HAP-1 (cell line): ENCODE data around the gene TBX4.
"Not testable (repeated sequence)": the region's sequence is repeated elsewhere in the genome, so short reads cannot be mapped to it uniquely, and the experiment has no call there.

Experiments used
- DNase-seq, 2 experiments: peaks; one replicate each; pipeline ENCODE4 v3.0.0-alpha.2; 2016 to 2020; ENCODE audit warnings: low spot score in 2 of 2
- H3K27me3 ChIP-seq: fragments of 250-450 bp; sonication (Bioruptor Pico); 2 replicates; pipeline ENCODE4 v1.5.1; 2020; ENCODE audit warnings: low read depth, mild to moderate bottlenecking, moderate library complexity
- H3K36me3 ChIP-seq: fragments of 250-450 bp; sonication (Bioruptor Pico); replicated peaks from 2 replicates; pipeline ENCODE4 v1.5.1; 2020; ENCODE audit warnings: mild to moderate bottlenecking
- H3K4me1 ChIP-seq: fragments of 250-450 bp; sonication (Bioruptor Pico); 2 replicates; pipeline ENCODE4 v1.5.1; 2020; ENCODE audit warnings: mild to moderate bottlenecking
- H3K4me3 ChIP-seq: fragments of 250-450 bp; sonication (Bioruptor Pico); 2 replicates; pipeline ENCODE4 v1.5.1; 2020; ENCODE audit warnings: mild to moderate bottlenecking, moderate library complexity
- H3K9me3 ChIP-seq: fragments of 250-450 bp; sonication (Bioruptor Pico); 2 replicates; pipeline ENCODE4 v1.5.1; 2020; ENCODE audit warnings: mild to moderate bottlenecking, moderate library complexity
- in situ Hi-C: fragments of 300-500 bp; cut with MboI; formaldehyde crosslinking; loops from 3 replicates; pipeline ENCODE4 v1.14.3; 2020; ENCODE audit warnings: low sequenced_read_pairs, inconsistent platforms, mixed read lengths

Gene TBX4

GRCh38 chr17:61496957-61497653 lies 44.9 kb downstream of the TBX4 start:
- in situ Hi-C loops, result no loop called here
- Histone ChIP-seq H3K4me1 (peaks cover 14% of the 10 kb centered on the region), H3K36me3 (no peaks in the 10 kb centered on the region), H3K9me3 (no peaks in the 10 kb centered on the region), H3K27me3 (no peaks in the 10 kb centered on the region), H3K4me3 (no peak overlapping the region)
- no peak for DNase-seq

- Histone ChIP-seq H3K27me3 (no peaks in the 10 kb centered on the region), H3K4me3 (no peak overlapping the region), H3K4me1 (peaks cover 22% of the 10 kb centered on the region), H3K9me3 (no peaks in the 10 kb centered on the region), H3K36me3 (no peaks in the 10 kb centered on the region)
- in situ Hi-C loops, result no loop called here
- DNase-seq, result no peak
Measured at GRCh38 chr17:61498042-61498994, 46.1 kb downstream of the TBX4 start.

- Histone ChIP-seq H3K36me3 (no peaks in the 10 kb centered on the region), H3K9me3 (no peaks in the 10 kb centered on the region), H3K4me1 (peaks cover 22% of the 10 kb centered on the region), H3K4me3 (no peak overlapping the region), H3K27me3 (no peaks in the 10 kb centered on the region)
- in situ Hi-C loops, result no loop called here
- no peak for DNase-seq
Measured at GRCh38 chr17:61499632-61500031, 47.4 kb downstream of the TBX4 start.

GRCh38 chr17:61500287-61500686 lies 48.1 kb downstream of the TBX4 start:
- Histone ChIP-seq H3K36me3 (no peaks in the 10 kb centered on the region), H3K4me3 (no peak overlapping the region), H3K27me3 (no peaks in the 10 kb centered on the region), H3K4me1 (peaks cover 22% of the 10 kb centered on the region), H3K9me3 (no peaks in the 10 kb centered on the region)
- DNase-seq, result no peak
- in situ Hi-C loops, result no loop called here

- in situ Hi-C loops, result no loop called here
- Histone ChIP-seq H3K4me3 (no peak overlapping the region), H3K4me1 (peaks cover 10% of the 10 kb centered on the region), H3K27me3 (no peaks in the 10 kb centered on the region), H3K36me3 (no peaks in the 10 kb centered on the region), H3K9me3 (no peaks in the 10 kb centered on the region)
- DNase-seq, result no peak
Measured at GRCh38 chr17:61502292-61502691, 50.1 kb downstream of the TBX4 start.

- H3K27me3 ChIP-seq, result no peaks in the 10 kb centered on the region
- in situ Hi-C loops, result no loop called here
- no peaks in the 10 kb centered on the region for H3K36me3 ChIP-seq
- peaks cover 10% of the 10 kb centered on the region for H3K4me1 ChIP-seq
- no peaks in the 10 kb centered on the region for H3K9me3 ChIP-seq
- no peak for DNase-seq
- no peak overlapping the region for H3K4me3 ChIP-seq
Measured at GRCh38 chr17:61503961-61504360, 51.7 kb downstream of the TBX4 start.

GRCh38 chr17:61504697-61505096 lies 52.5 kb downstream of the TBX4 start:
- H3K27me3 ChIP-seq, result no peaks in the 10 kb centered on the region
- DNase-seq, result no peak
- in situ Hi-C loops, result no loop called here
- no peaks in the 10 kb centered on the region for H3K36me3 ChIP-seq
- no peak overlapping the region for H3K4me3 ChIP-seq
- peaks cover 10% of the 10 kb centered on the region for H3K4me1 ChIP-seq
- no peaks in the 10 kb centered on the region for H3K9me3 ChIP-seq

GRCh38 chr17:61505846-61506627 lies 53.8 kb downstream of the TBX4 start:
- Histone ChIP-seq H3K9me3 (no peaks in the 10 kb centered on the region), H3K4me3 (no peak overlapping the region), H3K4me1 (peaks cover 10% of the 10 kb centered on the region), H3K27me3 (no peaks in the 10 kb centered on the region), H3K36me3 (no peaks in the 10 kb centered on the region)
- no peak for DNase-seq
- in situ Hi-C loops, result no loop called here

- peaks cover 4% of the 10 kb centered on the region for H3K4me1 ChIP-seq
- H3K4me3 ChIP-seq, result no peak overlapping the region
- in situ Hi-C loops, result no loop called here
- no peaks in the 10 kb centered on the region for H3K36me3 ChIP-seq
- no peaks in the 10 kb centered on the region for H3K9me3 ChIP-seq
- DNase-seq, result no peak
- H3K27me3 ChIP-seq, result no peaks in the 10 kb centered on the region
Measured at GRCh38 chr17:61507383-61508066, 55.3 kb downstream of the TBX4 start.

GRCh38 chr17:61508912-61509311 lies 56.7 kb downstream of the TBX4 start:
- Histone ChIP-seq H3K9me3 (no peaks in the 10 kb centered on the region), H3K27me3 (no peaks in the 10 kb centered on the region), H3K36me3 (no peaks in the 10 kb centered on the region), H3K4me3 (no peak overlapping the region), H3K4me1 (no peaks in the 10 kb centered on the region)
- DNase-seq, result no peak
- in situ Hi-C loops, result no loop called here

GRCh38 chr17:61509454-61509853 lies 57.2 kb downstream of the TBX4 start:
- DNase-seq, H3K4me3 ChIP-seq, H3K4me1 ChIP-seq, H3K27me3 ChIP-seq, in situ Hi-C loops, H3K9me3 ChIP-seq, H3K36me3 ChIP-seq: not testable (repeated sequence)

GRCh38 chr17:61510237-61510636 lies 58.0 kb downstream of the TBX4 start:
- no peaks in the 10 kb centered on the region for H3K4me1 ChIP-seq
- no peak overlapping the region for H3K4me3 ChIP-seq
- no peak for DNase-seq
- no peaks in the 10 kb centered on the region for H3K36me3 ChIP-seq
- no peaks in the 10 kb centered on the region for H3K9me3 ChIP-seq
- H3K27me3 ChIP-seq, result no peaks in the 10 kb centered on the region
- in situ Hi-C loops, result no loop called here

- Histone ChIP-seq H3K4me1 (no peaks in the 10 kb centered on the region), H3K27me3 (no peaks in the 10 kb centered on the region), H3K36me3 (no peaks in the 10 kb centered on the region), H3K4me3 (no peak overlapping the region), H3K9me3 (no peaks in the 10 kb centered on the region)
- in situ Hi-C loops, result no loop called here
- no peak for DNase-seq
Measured at GRCh38 chr17:61510991-61511390, 58.8 kb downstream of the TBX4 start.
